ENCODE results near the gene PLK1.

The PLK1 gene

GRCh38 chr16:23700509-23700908 is 21.8 kb downstream of the PLK1 start:
- Histone ChIP-seq H3K18ac (ENCODE audit: low read depth in 1 of 2, low read length in 2 of 2) (no peak overlapping the region), H2BK120ac (ENCODE audit: low read depth, low read length) (no peak overlapping the region), H2BK5ac (ENCODE audit: low read depth, low read length, poor library complexity, severe bottlenecking) (no peak overlapping the region), H3K4ac (ENCODE audit: low read depth in 1 of 2, low read length in 2 of 2) (no peak overlapping the region), H4K8ac (ENCODE audit: low read length) (no peak overlapping the region), H2AFZ (ENCODE audit: low read depth, low read length) (no peak overlapping the region), H2BK15ac (ENCODE audit: low read depth, poor library complexity, severe bottlenecking) (no peak overlapping the region), H4K91ac (ENCODE audit: low read length) (no peak overlapping the region), H3K27me3 (ENCODE audit: control insufficient read depth in 1 of 2, insufficient read depth in 1 of 2, low read length in 2 of 2) (peaks cover 4 to 24% of the 10 kb centered on the region in 2 experiments), H3K14ac (ENCODE audit: low read length in 2 of 2) (no peak overlapping the region), H3K9me3 (ENCODE audit: control insufficient read depth, low read length) (peaks cover 9% of the 10 kb centered on the region), H3K9ac (ENCODE audit: low read length) (no peak overlapping the region), H2AK5ac (ENCODE audit: low read length, severe bottlenecking) (no peak overlapping the region), H3K36me3 (ENCODE audit: control insufficient read depth in 1 of 2, insufficient read depth in 2 of 2, low read depth in 1 of 2, low read length in 2 of 2) (no peaks in the 10 kb centered on the region), H2BK12ac (ENCODE audit: low read length in 2 of 2) (no peak overlapping the region), H3K4me2 (ENCODE audit: low read length, poor library complexity, severe bottlenecking) (no peak overlapping the region), H3K23ac (ENCODE audit: low read length in 2 of 2) (no peak overlapping the region), H3K79me1 (replicated peaks; ENCODE audit: low read length, poor library complexity, severe bottlenecking) (no peaks in the 10 kb centered on the region), H3K4me1 (ENCODE audit: control insufficient read depth, insufficient read depth, low read depth, low read length) (peaks cover 5% of the 10 kb centered on the region), H3K4me3 (ENCODE audit: insufficient read depth in 1 of 2, low read depth in 1 of 2, low read length in 2 of 2) (no peak overlapping the region), H3K27ac (ENCODE audit: low read length, poor library complexity, severe bottlenecking) (no peak overlapping the region)
- DNase-seq = no peak
- 25% methylated on average over 8 of the region's 8 CpGs for WGBS

DNA sequence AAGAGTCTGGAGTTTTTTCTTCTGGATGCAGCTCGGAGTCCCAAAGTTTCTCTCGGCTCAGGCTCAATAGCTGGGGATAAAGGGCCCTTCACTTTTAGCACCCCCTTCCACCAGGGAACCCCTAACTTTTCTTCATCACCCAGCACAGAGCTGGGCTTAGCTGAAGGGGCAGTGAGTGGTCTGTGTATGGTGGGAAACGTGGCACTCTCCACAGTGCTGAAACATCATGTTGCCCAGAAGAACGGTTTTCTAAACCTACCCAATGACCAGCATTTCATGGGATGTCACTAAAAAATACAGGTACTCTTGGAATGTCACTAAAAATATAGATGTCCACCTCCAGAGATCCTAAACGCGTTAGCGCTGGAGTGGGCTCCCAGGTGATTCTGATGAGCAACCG is 22.4 kb downstream of the PLK1 start:
- WGBS = 88% methylated on average over 7 of the region's 8 CpGs

GRCh38 chr16:23702951-23703350 is 24.3 kb downstream of the PLK1 start:
- H3K4me2 ChIP-seq (ENCODE audit: low read length, poor library complexity, severe bottlenecking) = no peak overlapping the region
- H2BK5ac ChIP-seq (ENCODE audit: low read depth, low read length, poor library complexity, severe bottlenecking) = no peak overlapping the region
- H3K4me3 ChIP-seq (ENCODE audit: insufficient read depth in 1 of 2, low read depth in 1 of 2, low read length in 2 of 2) = no peak overlapping the region
- no peak for DNase-seq
- H2BK12ac ChIP-seq (ENCODE audit: low read length in 2 of 2) = no peak overlapping the region
- no peak overlapping the region for H4K91ac ChIP-seq (ENCODE audit: low read length)
- no peak overlapping the region for H2AK5ac ChIP-seq (ENCODE audit: low read length, severe bottlenecking)
- peaks cover 9% of the 10 kb centered on the region for H3K9me3 ChIP-seq (ENCODE audit: control insufficient read depth, low read length)
- H4K8ac ChIP-seq (ENCODE audit: low read length) = no peak overlapping the region
- H3K79me1 ChIP-seq (replicated peaks; ENCODE audit: low read length, poor library complexity, severe bottlenecking) = no peaks in the 10 kb centered on the region
- H3K27me3 ChIP-seq (ENCODE audit: control insufficient read depth in 1 of 2, insufficient read depth in 1 of 2, low read length in 2 of 2) = peaks cover 16 to 31% of the 10 kb centered on the region in 2 experiments
- peaks cover 5% of the 10 kb centered on the region for H3K4me1 ChIP-seq (ENCODE audit: control insufficient read depth, insufficient read depth, low read depth, low read length)
- H3K14ac ChIP-seq (ENCODE audit: low read length in 2 of 2) = no peak overlapping the region
- no peak overlapping the region for H2BK120ac ChIP-seq (ENCODE audit: low read depth, low read length)
- H3K36me3 ChIP-seq (ENCODE audit: control insufficient read depth in 1 of 2, insufficient read depth in 2 of 2, low read depth in 1 of 2, low read length in 2 of 2) = no peaks in the 10 kb centered on the region
- no peak overlapping the region for H3K18ac ChIP-seq (ENCODE audit: low read depth in 1 of 2, low read length in 2 of 2)
- 47% methylated on average over 2 of the region's 2 CpGs for WGBS
- no peak overlapping the region for H3K9ac ChIP-seq (ENCODE audit: low read length)
- H3K4ac ChIP-seq (ENCODE audit: low read depth in 1 of 2, low read length in 2 of 2) = no peak overlapping the region
- H2BK15ac ChIP-seq (ENCODE audit: low read depth, poor library complexity, severe bottlenecking) = no peak overlapping the region
- no peak overlapping the region for H3K23ac ChIP-seq (ENCODE audit: low read length in 2 of 2)
- H2AFZ ChIP-seq (ENCODE audit: low read depth, low read length) = no peak overlapping the region
- H3K27ac ChIP-seq (ENCODE audit: low read length, poor library complexity, severe bottlenecking) = no peak overlapping the region

More for the DNA sequence above, 22.4 kb downstream of the PLK1 start:
- Histone ChIP-seq H3K36me3 (ENCODE audit: control insufficient read depth in 1 of 2, insufficient read depth in 2 of 2, low read depth in 1 of 2, low read length in 2 of 2) (no peaks in the 10 kb centered on the region), H2BK5ac (ENCODE audit: low read depth, low read length, poor library complexity, severe bottlenecking) (no peak overlapping the region), H3K18ac (ENCODE audit: low read depth in 1 of 2, low read length in 2 of 2) (no peak overlapping the region), H4K8ac (ENCODE audit: low read length) (no peak overlapping the region), H3K79me1 (replicated peaks; ENCODE audit: low read length, poor library complexity, severe bottlenecking) (no peaks in the 10 kb centered on the region), H3K4me3 (ENCODE audit: insufficient read depth in 1 of 2, low read depth in 1 of 2, low read length in 2 of 2) (no peak overlapping the region), H3K14ac (ENCODE audit: low read length in 2 of 2) (no peak overlapping the region), H3K4me2 (ENCODE audit: low read length, poor library complexity, severe bottlenecking) (no peak overlapping the region), H2BK120ac (ENCODE audit: low read depth, low read length) (no peak overlapping the region), H4K91ac (ENCODE audit: low read length) (no peak overlapping the region), H3K27me3 (ENCODE audit: control insufficient read depth in 1 of 2, insufficient read depth in 1 of 2, low read length in 2 of 2) (peaks cover 4 to 24% of the 10 kb centered on the region in 2 experiments), H3K27ac (ENCODE audit: low read length, poor library complexity, severe bottlenecking) (no peak overlapping the region), H3K4ac (ENCODE audit: low read depth in 1 of 2, low read length in 2 of 2) (no peak overlapping the region), H3K9ac (ENCODE audit: low read length) (no peak overlapping the region), H3K4me1 (ENCODE audit: control insufficient read depth, insufficient read depth, low read depth, low read length) (peaks cover 5% of the 10 kb centered on the region), H2BK12ac (ENCODE audit: low read length in 2 of 2) (no peak overlapping the region), H2AK5ac (ENCODE audit: low read length, severe bottlenecking) (no peak overlapping the region), H3K23ac (ENCODE audit: low read length in 2 of 2) (no peak overlapping the region), H2BK15ac (ENCODE audit: low read depth, poor library complexity, severe bottlenecking) (no peak overlapping the region), H3K9me3 (ENCODE audit: control insufficient read depth, low read length) (peaks cover 9% of the 10 kb centered on the region), H2AFZ (ENCODE audit: low read depth, low read length) (no peak overlapping the region)
- DNase-seq = no peak

DNA sequence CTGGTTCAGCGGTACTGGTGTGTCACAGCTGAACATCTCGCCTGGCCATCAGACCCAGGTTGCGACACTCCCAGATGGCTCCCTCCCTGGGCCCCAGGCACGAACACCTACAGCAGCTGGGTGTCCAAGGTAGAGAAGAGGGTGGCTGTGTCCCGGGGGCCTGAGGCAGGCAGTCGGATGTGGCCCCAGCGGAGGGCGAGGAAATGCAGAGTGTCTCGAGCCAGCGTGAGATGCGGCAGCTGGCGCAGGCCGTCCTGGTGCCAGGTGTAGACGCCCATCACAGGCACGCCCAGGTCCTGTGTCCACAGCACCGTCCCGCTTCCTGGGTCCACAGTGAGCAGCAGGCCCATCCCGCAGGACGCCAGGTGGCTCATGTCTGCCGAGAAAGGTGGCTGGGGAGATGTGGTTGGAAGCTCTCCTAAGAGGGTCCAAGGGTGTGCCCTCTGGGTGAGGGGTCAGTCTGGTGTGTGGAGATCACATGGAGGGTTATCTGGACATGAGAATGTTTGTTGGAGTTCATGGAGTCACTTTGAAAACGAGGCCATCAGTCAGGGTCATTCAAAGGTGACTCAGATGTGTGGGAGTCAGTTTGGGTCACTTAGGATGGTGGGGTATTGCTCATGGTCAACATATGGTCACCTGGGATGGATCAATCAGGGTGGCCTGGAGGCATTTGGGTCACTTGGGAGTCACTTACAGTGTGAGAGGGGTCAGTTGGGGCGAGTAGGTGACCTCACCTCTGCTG is 26.3 kb downstream of the PLK1 start:
- Histone ChIP-seq H3K23ac (ENCODE audit: low read length in 2 of 2) (no peak overlapping the region), H3K4me2 (ENCODE audit: low read length, poor library complexity, severe bottlenecking) (no peak overlapping the region), H4K8ac (ENCODE audit: low read length) (no peak overlapping the region), H2BK15ac (ENCODE audit: low read depth, poor library complexity, severe bottlenecking) (no peak overlapping the region), H3K27ac (ENCODE audit: low read length, poor library complexity, severe bottlenecking) (no peak overlapping the region), H2BK5ac (ENCODE audit: low read depth, low read length, poor library complexity, severe bottlenecking) (no peak overlapping the region), H3K9me3 (ENCODE audit: control insufficient read depth, low read length) (peaks cover 23% of the 10 kb centered on the region), H2AK5ac (ENCODE audit: low read length, severe bottlenecking) (no peak overlapping the region), H3K18ac (ENCODE audit: low read depth in 1 of 2, low read length in 2 of 2) (no peak overlapping the region), H3K14ac (ENCODE audit: low read length in 2 of 2) (no peak overlapping the region), H3K79me1 (replicated peaks; ENCODE audit: low read length, poor library complexity, severe bottlenecking) (no peaks in the 10 kb centered on the region), H2BK12ac (ENCODE audit: low read length in 2 of 2) (no peak overlapping the region), H3K9ac (ENCODE audit: low read length) (no peak overlapping the region), H4K91ac (ENCODE audit: low read length) (no peak overlapping the region), H2AFZ (ENCODE audit: low read depth, low read length) (no peak overlapping the region), H3K4ac (ENCODE audit: low read depth in 1 of 2, low read length in 2 of 2) (no peak overlapping the region), H3K4me3 (ENCODE audit: insufficient read depth in 1 of 2, low read depth in 1 of 2, low read length in 2 of 2) (no peak overlapping the region), H3K36me3 (ENCODE audit: control insufficient read depth in 1 of 2, insufficient read depth in 2 of 2, low read depth in 1 of 2, low read length in 2 of 2) (no peaks in the 10 kb centered on the region), H3K27me3 (ENCODE audit: control insufficient read depth in 1 of 2, insufficient read depth in 1 of 2, low read length in 2 of 2) (peaks cover 24 to 43% of the 10 kb centered on the region in 2 experiments), H3K4me1 (ENCODE audit: control insufficient read depth, insufficient read depth, low read depth, low read length) (peaks cover 5% of the 10 kb centered on the region), H2BK120ac (ENCODE audit: low read depth, low read length) (no peak overlapping the region)
- 88% methylated on average over 22 of the region's 22 CpGs for WGBS
- DNase-seq = no peak
